GM23338 (cell line): ENCODE measurements around the gene GPX1. TPM values are rescaled to one million over a fixed set of nuclear protein-coding genes. Genes with fewer than 3 reads are reported as not detected.

Experiments used
- ATAC-seq: fragments of 200-7000 bp; cut with Tn5 transposase; 3 replicates; pipeline ENCODE4 v1.9.1; 2020
- DNase-seq: peaks from one replicate; pipeline ENCODE4 v3.0.0-alpha.2; 2015; ENCODE audit warnings: low spot score
- H2AFZ ChIP-seq: fragments of 200-600 bp; sonication (generic); 2 replicates; pipeline ENCODE4 v1.8.0; 2016; ENCODE audit warnings: antibody characterized with exemption, mild to moderate bottlenecking, moderate library complexity
- H3F3A ChIP-seq: fragments of 200-600 bp; sonication (generic); replicated peaks from 2 replicates; pipeline ENCODE4 v1.8.0; 2017; ENCODE audit warnings: antibody characterized with exemption, mixed run types, low read depth
- H3K27ac ChIP-seq: fragments of 200-600 bp; sonication (generic); 2 replicates; pipeline ENCODE4 v1.6.1; 2016; ENCODE audit warnings: low read depth
- H3K27me3 ChIP-seq: fragments of 200-600 bp; sonication (generic); 2 replicates; pipeline ENCODE4 v1.8.0; 2016; ENCODE audit warnings: mild to moderate bottlenecking, mixed run types, moderate library complexity; ENCODE audit not compliant: insufficient read depth
- H3K36me3 ChIP-seq: fragments of 200-600 bp; sonication (generic); 2 replicates; pipeline ENCODE4 v1.8.0; 2016; ENCODE audit warnings: mild to moderate bottlenecking; ENCODE audit not compliant: insufficient read depth
- H3K4me1 ChIP-seq: fragments of 200-600 bp; sonication (generic); 2 replicates; pipeline ENCODE4 v1.8.0; 2016; ENCODE audit warnings: mild to moderate bottlenecking, moderate library complexity; ENCODE audit not compliant: insufficient read depth
- H3K4me2 ChIP-seq: fragments of 200-600 bp; sonication (generic); 2 replicates; pipeline ENCODE4 v1.7.1; 2017; ENCODE audit warnings: mixed run types
- H3K4me3 ChIP-seq: fragments of 200-600 bp; sonication (generic); 2 replicates; pipeline ENCODE4 v1.6.1; 2016; ENCODE audit warnings: mixed run types
- H3K79me2 ChIP-seq: fragments of 200-600 bp; sonication (generic); replicated peaks from 2 replicates; pipeline ENCODE4 v1.8.0; 2017; ENCODE audit warnings: mild to moderate bottlenecking; ENCODE audit not compliant: insufficient read depth
- H3K9me2 ChIP-seq: fragments of 200-600 bp; sonication (generic); 2 replicates; pipeline ENCODE4 v1.8.0; 2017; ENCODE audit not compliant: insufficient read depth
- H4K20me1 ChIP-seq: fragments of 200-600 bp; sonication (generic); replicated peaks from 2 replicates; pipeline ENCODE4 v1.8.0; 2017; ENCODE audit warnings: mild to moderate bottlenecking; ENCODE audit not compliant: insufficient read depth
- H3K27ac Mint-ChIP-seq: 2 replicates; pipeline ENCODE4 v1.8.0; 2020; ENCODE audit warnings: inconsistent platforms, mild to moderate bottlenecking, moderate library complexity, mixed read lengths
- H3K27me3 Mint-ChIP-seq: 3 replicates; pipeline ENCODE4 v1.8.0; 2022; ENCODE audit warnings: low read depth, mild to moderate bottlenecking, moderate library complexity, mixed read lengths, inconsistent platforms; ENCODE audit not compliant: insufficient read depth, poor library complexity
- H3K36me3 Mint-ChIP-seq: 3 replicates; pipeline ENCODE4 v1.8.0; 2021; ENCODE audit warnings: low read depth, mild to moderate bottlenecking, inconsistent platforms, moderate library complexity, mixed read lengths
- H3K4me1 Mint-ChIP-seq: 3 replicates; pipeline ENCODE4 v1.8.0; 2020; ENCODE audit warnings: mild to moderate bottlenecking, inconsistent platforms, mixed read lengths
- H3K4me3 Mint-ChIP-seq: 3 replicates; pipeline ENCODE4 v1.8.0; 2021; ENCODE audit warnings: moderate library complexity, mild to moderate bottlenecking, inconsistent platforms, mixed read lengths
- H3K9me3 Mint-ChIP-seq: 3 replicates; pipeline ENCODE4 v1.8.0; 2020; ENCODE audit warnings: moderate library complexity, mild to moderate bottlenecking, inconsistent platforms, mixed read lengths
- CTCF ChIP-seq, 2 experiments: fragments of 200-600 bp in 1 of 2; sonication (generic) in 1 of 2; conservative IDR thresholded peaks; 2 replicates each; pipeline versions ENCODE4 v1.5.1 to v1.6.1; 2016 to 2017; ENCODE audit warnings: antibody characterized with exemption in 2 of 2, low read depth in 2 of 2, mild to moderate bottlenecking in 2 of 2, moderate library complexity in 1 of 2
- ETS1 ChIP-seq: IDR thresholded peaks from 2 replicates; pipeline ENCODE4 v1.6.1; 2016; ENCODE audit warnings: antibody characterized with exemption
- EZH2phosphoT487 ChIP-seq: fragments of 200-600 bp; sonication (generic); IDR thresholded peaks from one replicate; pipeline ENCODE4 v1.8.1; 2018; ENCODE audit warnings: antibody characterized with exemption; ENCODE audit not compliant: unreplicated experiment
- NANOG ChIP-seq: IDR thresholded peaks from 2 replicates; pipeline ENCODE4 v1.6.1; 2016; ENCODE audit warnings: antibody characterized with exemption, borderline replicate concordance
- REST ChIP-seq: IDR thresholded peaks from one replicate; pipeline ENCODE4 v1.6.1; 2018; ENCODE audit warnings: antibody characterized with exemption; ENCODE audit not compliant: unreplicated experiment
- ZNF114 ChIP-seq: fragments of 250-450 bp; sonication (Bioruptor Pico); IDR thresholded peaks from 2 replicates; pipeline ENCODE4 v1.5.0; 2020; ENCODE audit warnings: mild to moderate bottlenecking, moderate library complexity
- ZNF331 ChIP-seq: fragments of 250-450 bp; sonication (Bioruptor Pico); IDR thresholded peaks from 2 replicates; pipeline ENCODE4 v1.5.0; 2020; ENCODE audit warnings: low read depth, mild to moderate bottlenecking, moderate library complexity
- polyA plus RNA-seq: library from polyadenylated mRNA; unstranded; fragments of >200 nt; fragmentation: Nextera tagmentation; extraction: Ambion mirVana; gene quantifications from 2 replicates; pipeline ENCODE4 v1.2.1, GENCODE V29; 2016
- total RNA-seq: library from RNA; depleted of rRNA; stranded (reverse); fragments of >200 nt; shearing (Covaris generic); gene quantifications from 2 replicates; pipeline ENCODE4 v1.2.3, GENCODE V29; 2014

The GPX1 gene
- total and polyA plus RNA-seq, 2 experiments from 2014 or later, result 247 to 394 TPM

GRCh38 chr3:49352890-49353421 is 5.2 kb downstream of the GPX1 start (continued):
- TF ChIP-seq ZNF331 (no peak), CTCF (conservative IDR thresholded peaks at IDR 0.05; ENCODE audit: low read depth in 2 of 2) (no peak)

GRCh38 chr3:49352281-49352680 is 5.9 kb downstream of the GPX1 start:
- DNase-seq (no peak), ATAC-seq (no peak)
- no peak overlapping the region for H3K4me3 ChIP-seq
- peaks cover 7% of the 10 kb centered on the region for H4K20me1 ChIP-seq
- Mint-ChIP-seq H3K36me3 (peaks cover 34% of the 10 kb centered on the region), H3K4me1 (peaks cover 9% of the 10 kb centered on the region), H3K4me3 (no peak overlapping the region), H3K9me3 (peaks cover 2% of the 10 kb centered on the region; the same call in 1 of the 3 replicates), H3K27me3 (peaks cover 9% of the 10 kb centered on the region), H3K27ac (no peak overlapping the region)
- TF ChIP-seq EZH2phosphoT487 (no peak), NANOG (no peak), CTCF (conservative IDR thresholded peaks at IDR 0.05; ENCODE audit: low read depth in 2 of 2) (no peak), REST (no peak), ZNF114 (CRISPR knock-in tag) (no peak), ETS1 (no peak)
- H3K27me3 ChIP-seq, result no peaks in the 10 kb centered on the region
- H2AFZ ChIP-seq, result no peak overlapping the region
- peaks cover 11% of the 10 kb centered on the region for H3K79me2 ChIP-seq
- no peak overlapping the region for H3K27ac ChIP-seq
- H3K36me3 ChIP-seq, result peaks cover 7% of the 10 kb centered on the region
- 0 out of 2 replicates have a peak, but pooled peaks cover 4% of the 10 kb centered on the region for H3K4me1 ChIP-seq
- H3K4me2 ChIP-seq, result no peak overlapping the region
- 0 out of 2 replicates have a peak, but pooled peaks cover 4% of the 10 kb centered on the region for H3F3A ChIP-seq
- H3K9me2 ChIP-seq, result no peaks in the 10 kb centered on the region
